ENCODE measurements around the gene FBXL4.
"Not testable (repeated sequence)": the region's sequence is repeated elsewhere in the genome, so short reads cannot be mapped to it uniquely, and the experiment has no call there.

FBXL4 gene

DNA sequence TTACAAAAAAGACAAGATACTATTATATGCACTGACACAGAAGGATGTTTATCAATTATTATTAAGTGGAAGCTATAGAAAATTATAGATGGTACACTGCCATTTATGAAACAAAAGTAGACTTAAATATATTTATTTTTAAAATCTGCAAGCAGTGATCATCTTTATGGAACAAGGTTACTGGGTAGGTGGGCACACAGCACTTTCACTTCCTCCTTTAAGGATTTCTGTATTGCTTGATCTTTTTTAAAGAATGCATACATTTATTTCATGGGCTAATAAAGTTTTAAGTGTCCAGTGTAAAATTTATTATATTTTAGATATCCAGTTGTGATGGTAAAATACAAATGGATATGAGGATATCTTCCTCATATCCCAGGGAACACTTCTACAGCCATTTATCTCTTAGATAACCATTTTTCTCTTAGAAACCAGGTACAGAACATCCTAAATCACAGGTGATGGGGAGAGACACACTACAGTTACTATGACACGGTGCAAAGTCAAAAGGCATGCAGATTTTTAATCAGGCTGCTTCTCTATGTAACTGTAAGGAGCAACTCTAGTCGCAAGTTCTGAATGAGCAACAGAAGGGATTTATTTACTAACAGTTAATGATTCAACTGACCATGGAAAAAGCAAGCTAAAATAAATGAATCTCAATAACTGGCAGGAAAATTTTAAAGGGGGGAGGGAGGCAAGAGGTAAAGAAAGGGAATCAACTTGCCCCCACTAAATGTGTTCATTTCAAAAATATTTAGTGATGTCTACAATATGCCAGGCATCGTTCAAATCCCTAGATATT lies 2.2 kb downstream of the FBXL4 start:
- DNase-seq (ENCODE audit: low read depth in 2 of 2) = no peak

DNA sequence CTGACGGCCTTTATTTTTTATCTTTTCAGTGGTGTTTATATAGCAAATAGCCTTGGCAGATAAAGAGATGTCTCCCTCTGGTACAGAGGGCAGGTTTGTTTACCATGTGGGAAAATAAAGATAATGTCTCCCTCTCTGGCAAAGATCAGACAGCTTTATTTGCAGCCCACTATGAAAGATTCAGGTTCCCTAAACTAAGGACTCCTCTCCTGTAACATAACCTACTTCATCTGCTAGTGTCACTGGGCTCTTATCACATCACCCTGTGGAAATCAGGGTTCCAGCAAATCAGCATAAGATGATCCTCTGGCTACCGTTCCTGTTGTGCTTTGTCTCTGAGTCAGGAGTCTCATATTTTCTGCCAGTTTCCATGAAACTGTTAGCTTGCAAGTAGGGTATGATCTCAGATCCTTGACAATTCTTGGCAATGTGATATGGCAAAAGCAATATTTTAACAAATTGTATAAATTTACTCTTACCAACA lies 3.1 kb downstream of the FBXL4 start:
- no peak for DNase-seq (ENCODE audit: low read depth in 2 of 2)

DNA sequence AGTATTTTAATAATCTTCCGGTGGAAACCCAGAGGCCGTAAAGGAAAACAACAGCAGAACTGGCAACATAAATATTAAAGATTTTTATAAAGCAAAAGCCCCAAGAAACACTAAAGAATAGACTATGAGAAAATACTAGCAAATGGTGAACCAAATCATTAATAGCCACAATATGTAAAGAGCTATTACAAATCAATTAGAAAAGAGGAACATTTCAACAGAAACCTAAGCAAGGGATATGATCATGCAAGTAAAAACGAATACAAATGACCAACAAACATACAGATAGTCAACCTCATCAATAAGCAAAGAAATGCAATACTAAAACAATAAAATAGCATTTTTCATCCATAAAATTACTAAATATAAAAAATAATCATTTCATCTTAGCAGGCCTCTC lies 3.6 kb downstream of the FBXL4 start:
- DNase-seq (ENCODE audit: low read depth in 2 of 2) = no peak

DNA sequence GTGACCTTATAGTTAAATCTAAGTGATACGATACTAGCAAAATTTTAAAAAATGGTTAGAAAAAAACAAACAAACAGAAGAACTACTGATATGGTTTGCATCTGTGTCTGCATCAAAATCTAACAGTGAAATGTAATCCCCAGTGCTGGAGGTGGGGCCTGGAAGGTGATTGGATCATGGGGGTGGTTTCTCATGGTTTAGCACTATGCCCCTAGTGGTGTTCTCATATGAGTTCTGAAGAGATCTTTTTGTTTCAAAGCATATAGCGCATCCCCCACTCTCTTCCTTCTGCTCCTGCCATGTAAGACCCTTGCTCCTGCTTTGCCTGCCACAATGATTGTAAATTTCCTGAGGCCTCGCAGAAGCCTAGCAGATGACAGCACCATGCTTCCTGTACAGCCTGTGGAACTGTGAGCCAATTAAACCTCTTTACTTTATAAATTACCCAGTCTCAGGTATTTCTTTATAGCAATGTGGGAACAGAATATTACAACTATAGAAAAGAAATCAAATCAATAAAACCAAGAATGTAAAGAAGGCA lies 5.4 kb downstream of the FBXL4 start:
- no peak for DNase-seq (ENCODE audit: low read depth in 2 of 2)

DNA sequence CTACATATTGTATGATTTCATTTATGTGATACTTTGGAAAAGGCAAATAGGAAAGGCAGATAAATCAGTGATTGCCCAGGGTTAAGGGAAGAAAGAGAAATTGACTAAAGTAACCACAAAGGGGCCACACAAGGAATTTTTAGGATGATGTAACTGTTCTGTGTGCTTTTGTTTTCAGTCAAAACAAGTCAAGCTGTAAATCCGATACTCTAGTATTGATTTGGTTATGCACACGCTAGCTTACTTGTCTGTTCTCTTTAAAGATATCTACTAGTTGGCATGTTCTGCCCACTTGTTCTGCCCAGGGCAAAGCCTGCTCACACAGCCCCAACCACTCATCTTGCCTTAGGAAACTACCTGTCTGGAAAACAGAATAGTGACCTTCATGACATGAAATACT lies 6.4 kb downstream of the FBXL4 start:
- no peak for DNase-seq (ENCODE audit: low read depth in 2 of 2)

DNA sequence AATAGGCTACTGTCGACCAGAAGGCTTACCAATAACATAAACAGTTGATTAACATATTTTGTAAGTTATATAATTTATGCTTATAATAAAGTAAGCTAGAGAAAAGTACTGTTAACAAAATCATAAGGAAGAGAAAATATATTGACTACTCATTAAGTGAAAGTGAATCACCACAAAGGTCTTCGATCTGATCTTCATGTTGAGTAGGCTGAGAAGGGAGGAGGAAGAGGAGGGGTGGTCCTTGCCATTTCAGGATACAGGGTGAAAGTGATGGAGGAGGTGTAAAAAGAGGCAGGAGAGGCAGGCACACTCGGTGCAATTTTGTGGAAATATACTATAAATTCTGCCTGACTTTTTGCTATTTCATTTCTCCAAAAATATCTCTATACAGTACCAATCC lies 10.4 kb downstream of the FBXL4 start:
- no peak for DNase-seq (ENCODE audit: low read depth in 2 of 2)

DNA sequence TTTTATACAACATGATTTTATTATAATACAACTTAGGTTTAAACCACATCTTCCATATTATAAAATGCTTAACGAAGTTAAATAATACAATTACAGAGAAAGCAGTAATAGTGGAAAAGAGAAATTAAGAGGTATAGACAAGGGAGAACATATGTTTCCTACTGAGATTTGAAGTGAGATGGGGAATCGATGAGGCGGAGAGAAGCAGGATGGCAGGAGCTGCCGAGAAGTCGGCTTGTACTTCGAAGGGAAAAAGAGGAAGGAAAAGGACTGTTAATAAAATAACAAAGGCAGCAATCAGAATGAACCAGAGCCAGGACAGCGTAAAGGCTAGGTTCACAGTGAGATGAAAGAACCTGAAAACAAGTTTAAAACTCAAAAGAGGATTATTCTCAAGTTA lies 15.4 kb downstream of the FBXL4 start:
- DNase-seq (ENCODE audit: low read depth in 2 of 2) = no peak

DNA sequence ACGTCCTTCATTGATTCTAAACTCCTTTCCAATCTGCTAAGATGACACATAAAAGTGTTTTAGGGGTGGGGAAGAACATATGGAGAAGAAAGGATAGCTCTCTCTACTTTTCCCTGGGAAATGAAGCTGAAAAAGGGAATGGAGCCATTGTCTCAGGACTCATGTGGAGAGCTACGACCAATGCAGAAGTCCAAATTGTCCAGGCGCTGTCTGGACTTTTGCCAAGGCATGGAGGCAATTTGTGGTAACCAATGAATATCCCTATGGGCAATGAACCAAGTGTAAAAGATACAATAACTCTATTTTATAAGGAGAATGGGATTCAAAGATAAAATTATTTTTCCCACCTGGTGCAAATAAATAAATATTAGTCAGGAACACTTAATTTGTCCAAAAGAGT lies 16.1 kb downstream of the FBXL4 start:
- no peak for DNase-seq (ENCODE audit: low read depth in 2 of 2)

DNA sequence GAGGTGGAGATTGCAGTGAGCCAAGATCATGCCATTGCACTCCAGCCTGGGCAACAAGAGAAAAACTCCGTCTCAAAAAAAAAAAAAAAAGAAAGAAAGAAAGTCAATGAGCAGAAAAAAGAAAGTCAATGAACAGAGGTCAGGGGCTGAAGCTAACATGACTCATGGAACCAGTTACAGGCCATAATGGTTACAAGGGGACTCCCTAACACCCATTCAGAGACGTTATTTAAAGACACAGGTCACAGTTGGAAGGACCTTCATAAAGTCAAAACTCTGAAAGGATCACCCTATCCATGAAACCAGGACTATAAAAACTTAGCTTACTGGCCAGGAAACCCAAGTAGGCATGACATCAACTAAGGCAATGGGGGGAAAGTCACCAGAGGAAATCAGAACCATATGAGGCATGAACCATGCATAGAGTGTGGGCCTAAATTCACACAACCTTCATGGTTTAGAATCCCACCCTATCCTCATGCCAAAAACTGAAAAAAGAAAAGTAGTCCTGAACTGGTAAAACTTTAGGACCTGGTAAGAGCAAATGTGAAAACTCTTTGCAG lies 18.2 kb downstream of the FBXL4 start:
- no peak for DNase-seq (ENCODE audit: low read depth in 2 of 2)

DNA sequence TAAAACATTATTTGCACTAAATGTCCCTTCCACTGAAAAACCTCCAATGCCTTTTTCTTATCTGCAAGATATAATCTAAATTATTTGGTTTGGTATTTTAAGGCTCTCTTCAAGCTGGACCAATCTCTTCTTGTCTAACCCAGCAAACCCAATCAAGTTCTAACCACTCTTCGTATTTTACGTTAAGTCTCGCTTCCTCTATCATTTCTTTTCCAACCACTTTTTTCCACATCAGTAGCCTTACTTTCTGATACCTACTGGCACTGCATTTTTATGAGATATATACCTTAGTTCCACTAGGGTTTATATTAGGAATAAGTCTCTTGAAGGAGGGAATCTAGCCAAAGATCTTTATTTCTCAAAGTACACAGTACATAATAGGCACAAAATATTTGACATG lies 19.1 kb downstream of the FBXL4 start:
- no peak for DNase-seq (ENCODE audit: low read depth in 2 of 2)

DNA sequence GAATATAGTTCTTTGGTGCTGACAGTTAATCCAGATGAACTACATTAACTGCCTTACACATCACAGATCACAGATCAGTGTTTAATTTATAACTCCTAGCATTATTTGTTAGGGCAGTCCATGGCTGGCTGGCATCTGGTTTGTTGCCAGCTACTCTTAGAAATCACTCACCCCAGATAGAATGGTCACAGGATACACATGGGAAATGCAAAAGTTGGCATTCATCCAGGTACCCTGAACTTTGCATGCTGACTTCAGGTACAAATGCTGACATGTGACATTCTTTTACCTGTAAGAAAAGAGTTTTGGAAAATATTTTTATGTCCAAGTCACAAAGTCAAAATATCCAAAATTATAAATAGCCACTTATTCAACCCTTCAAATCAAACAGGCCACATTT lies 20.2 kb downstream of the FBXL4 start:
- DNase-seq (ENCODE audit: low read depth in 2 of 2) = no peak

DNA sequence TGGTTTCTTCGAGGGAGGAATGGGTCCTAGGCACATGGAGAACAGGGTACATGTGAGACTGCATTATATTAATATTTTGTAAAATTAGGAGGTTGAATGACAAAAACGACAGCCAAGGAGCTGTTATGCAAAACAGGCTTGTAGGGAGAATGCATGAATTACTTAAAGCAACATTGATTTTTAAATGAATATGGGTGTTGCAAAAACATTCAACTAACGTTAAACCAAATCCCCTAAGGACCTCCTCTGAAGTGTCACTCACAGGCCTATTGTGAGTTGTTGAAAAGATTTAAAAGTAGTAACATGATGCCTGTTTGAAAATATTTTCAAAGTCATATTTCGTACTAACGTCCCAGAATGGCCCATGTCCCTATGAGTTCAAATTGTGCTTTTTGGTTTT lies 21.9 kb downstream of the FBXL4 start:
- DNase-seq (ENCODE audit: low read depth in 2 of 2) = no peak

DNA sequence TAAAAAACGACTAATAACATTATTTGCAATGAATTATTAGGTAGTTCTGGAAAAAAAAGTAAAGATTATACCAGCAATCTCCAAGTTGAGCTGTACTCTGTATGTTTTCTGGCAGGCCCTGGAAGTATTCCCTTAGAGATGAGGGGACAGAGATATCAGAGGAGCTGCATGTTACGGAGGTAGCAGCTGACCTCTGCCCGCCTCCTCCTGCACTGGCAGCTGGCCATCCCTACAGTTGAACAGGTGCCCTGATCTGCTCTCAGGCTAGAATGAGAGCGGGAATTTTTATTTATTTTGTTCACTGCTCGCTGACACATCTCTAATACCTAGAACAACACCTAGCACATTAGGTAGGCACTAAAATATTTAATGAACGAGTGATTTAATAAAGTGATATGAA lies 23.1 kb downstream of the FBXL4 start:
- DNase-seq (ENCODE audit: low read depth in 2 of 2) = no peak

DNA sequence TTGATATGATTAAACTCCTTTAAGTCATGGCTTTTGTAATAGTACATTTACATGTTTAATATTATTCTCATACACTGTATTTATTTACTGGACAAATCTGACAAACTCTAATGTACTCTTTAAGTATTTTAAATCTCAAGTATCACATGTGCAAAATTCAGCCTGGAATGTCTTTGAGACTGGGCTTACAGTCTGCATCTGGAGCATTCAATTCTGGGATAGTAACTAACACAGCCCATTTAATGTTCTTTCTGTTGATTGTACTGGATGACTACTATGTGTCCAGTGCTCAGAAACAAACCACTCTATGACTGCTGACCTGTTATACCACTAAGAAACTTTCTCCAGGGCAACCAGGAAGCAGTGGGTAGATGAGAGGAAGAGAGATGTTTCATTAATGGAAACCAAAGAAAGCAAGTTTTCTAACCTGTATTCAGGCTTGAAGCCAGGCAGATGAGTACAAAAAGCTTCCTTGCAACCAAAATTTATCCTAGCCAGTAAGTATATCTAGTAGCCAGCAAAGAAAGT lies 26.8 kb downstream of the FBXL4 start:
- DNase-seq (ENCODE audit: low read depth in 2 of 2) = no peak

DNA sequence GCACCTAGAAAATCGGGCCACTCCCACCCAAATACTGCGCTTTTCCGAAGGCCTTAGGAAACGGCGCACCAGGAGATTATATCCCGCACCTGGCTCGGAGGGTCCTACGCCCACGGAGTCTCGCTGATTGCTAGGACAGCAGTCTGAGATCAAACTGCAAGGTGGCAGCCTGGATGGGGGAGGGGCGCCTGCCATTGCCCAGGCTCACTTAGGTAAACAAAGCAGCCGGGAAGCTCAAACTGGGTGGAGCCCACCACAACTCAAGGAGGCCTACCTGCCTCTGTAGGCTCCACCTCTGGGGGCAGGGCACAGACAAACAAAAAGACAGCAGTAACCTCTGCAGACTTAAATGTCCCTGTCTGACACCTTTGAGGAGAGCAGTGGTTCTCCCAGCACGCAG lies 36.8 kb downstream of the FBXL4 start:
- not testable (repeated sequence) for DNase-seq (ENCODE audit: low read depth in 2 of 2)

DNA sequence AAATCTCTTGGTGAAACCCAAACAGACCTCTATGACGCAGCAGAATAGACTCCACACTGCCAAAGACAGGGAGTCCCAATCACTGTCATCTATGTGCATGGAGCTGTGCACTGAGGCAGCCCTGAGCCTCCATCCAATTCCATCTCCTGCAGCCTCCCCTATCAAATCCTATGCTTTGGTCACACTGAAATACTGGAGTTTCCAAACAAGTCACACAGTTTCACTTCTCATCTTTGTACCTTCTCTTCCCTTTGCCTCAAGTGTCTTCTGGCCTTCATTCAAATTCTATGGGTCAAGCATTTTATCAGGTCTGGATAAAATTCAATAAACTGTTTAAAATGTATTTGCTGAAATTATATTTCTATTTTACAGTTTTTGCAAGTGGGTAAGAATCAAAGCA lies 38.5 kb downstream of the FBXL4 start:
- DNase-seq (ENCODE audit: low read depth in 2 of 2) = no peak

DNA sequence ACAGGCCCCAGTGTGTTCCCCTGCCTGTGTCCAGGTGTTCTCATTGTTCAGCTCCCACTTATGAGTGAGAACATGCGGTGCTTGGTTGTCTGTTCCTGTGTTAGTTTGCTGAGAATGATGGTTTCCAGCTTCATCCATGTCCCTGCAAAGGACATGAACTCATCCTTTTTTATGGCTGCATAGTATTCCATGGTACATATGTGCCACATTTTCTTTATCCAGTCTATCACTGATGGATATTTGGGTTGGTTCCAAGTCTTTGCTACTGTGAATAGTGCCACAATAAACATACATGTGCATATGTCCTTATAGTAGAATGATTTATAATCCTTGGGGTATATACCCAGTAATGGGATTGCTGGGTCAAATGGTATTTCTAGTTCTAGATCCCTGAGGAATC lies 41.4 kb downstream of the FBXL4 start:
- not testable (repeated sequence) for DNase-seq (ENCODE audit: low read depth in 2 of 2)

DNA sequence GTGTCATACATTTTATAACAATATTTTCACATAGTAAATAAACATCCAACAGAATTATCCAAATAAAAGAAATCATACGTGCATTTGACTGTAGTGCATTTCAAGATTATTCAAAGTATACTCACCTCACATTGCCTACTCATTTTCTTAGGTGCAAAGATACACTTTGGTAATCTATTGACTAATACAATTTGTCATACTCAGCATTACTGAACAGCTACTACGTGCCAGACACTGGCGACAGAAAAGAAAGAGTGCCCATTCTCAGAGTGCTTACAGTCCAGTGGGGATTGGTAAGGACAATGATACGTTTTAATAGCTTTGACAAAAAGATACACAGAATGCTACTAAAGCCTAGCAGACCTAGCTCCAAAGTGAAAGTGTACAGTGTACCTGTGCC lies 42.0 kb downstream of the FBXL4 start:
- no peak for DNase-seq (ENCODE audit: low read depth in 2 of 2)

DNA sequence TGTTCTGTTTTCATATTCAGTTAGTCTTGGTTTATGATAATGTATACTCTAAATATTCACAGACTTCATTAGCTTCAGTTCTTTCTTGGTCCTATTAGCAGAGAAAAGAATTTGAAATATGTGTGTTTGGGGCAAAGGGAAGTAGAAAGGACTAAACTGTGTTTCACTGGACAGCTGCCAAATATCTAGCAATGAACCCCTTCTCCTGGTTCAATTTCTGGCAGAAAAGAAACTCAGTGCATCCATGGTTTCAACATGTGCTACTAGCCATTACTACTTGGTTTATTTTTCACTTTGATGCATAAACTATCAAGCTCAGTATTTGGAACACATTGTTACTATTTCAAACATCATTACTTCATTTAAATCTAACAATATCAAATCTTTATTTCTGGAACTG lies 43.6 kb downstream of the FBXL4 start:
- DNase-seq (ENCODE audit: low read depth in 2 of 2) = no peak

DNA sequence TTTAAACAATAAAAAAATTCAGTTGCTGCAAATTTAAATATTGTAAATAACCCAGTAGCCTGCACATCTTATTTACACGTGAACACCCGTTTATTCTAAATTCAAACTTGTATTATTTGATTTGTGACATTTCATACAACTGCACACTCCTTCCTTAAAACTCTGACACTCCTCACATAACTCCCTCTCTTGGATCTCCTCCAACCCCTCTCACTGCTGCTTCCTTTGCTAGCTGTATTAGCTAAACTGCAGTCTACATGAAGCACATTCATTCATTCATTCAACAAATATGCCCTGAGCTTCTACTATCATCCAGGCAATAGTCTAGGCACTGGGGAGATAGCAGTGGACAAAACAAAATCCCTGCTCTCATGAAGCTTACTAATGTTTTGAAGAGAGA lies 47.0 kb downstream of the FBXL4 start:
- no peak for DNase-seq (ENCODE audit: low read depth in 2 of 2)

DNA sequence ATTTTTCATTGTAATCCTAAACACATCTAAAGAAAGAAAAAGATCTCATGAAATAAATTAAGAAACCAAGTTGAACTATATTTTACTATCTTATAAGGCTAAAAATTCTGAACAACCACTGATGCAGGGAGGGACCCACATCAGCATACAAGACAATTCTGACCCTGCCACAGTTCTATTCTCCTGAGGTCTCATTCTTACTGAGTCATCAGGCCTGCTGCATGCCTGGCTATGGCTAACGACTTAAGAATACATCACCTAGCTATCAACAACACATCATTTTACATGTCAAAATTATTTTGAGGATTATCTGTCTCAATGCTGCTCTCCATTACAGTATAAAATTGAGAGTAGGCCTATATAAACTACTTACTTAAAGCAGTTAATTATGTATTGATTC lies 52.9 kb downstream of the FBXL4 start:
- DNase-seq (ENCODE audit: low read depth in 2 of 2) = no peak

DNA sequence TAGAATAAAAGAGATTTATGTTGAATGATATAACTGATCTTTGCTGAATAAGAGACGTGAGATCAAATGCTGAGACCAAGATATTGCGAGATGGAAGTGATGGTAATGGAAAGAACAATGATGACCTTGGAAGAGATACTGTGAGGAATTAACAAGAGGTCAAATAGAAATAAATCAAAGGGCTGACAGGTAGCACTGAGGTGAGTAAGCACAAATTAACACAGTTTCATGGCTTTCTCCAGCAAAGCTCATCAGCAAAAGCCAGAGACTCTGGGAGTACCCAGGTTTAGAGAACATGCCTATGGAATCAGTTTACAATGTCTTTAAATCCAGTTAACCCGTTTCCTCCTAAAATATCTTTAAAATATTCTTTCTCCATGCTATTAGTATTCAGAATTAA lies 60.1 kb downstream of the FBXL4 start:
- DNase-seq (ENCODE audit: low read depth in 2 of 2) = no peak

DNA sequence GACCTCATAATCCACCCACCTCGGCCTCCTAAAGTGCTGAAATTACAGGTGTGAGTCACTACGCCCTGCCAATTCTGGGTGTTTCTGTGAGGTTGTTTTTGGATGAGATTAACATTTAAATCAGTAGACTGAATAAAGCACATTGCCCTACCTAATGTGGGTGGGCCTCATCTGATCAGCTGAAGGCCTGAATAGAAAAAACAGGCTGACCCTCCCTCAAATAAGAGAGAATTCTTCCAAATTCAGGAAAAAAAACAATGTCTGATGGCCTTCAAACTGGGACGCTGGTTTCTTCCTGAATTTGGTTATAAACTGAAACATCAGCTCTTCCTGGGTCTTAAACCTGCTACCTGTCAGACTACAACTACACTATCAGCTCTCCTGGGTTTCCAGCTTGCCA lies 62.4 kb downstream of the FBXL4 start:
- no peak for DNase-seq (ENCODE audit: low read depth in 2 of 2)
